Activated naive CD8-positive, alpha-beta T cell (primary cell): ENCODE data around the gene PRIM1.

Experiments
- H3K27ac Mint-ChIP-seq: one replicate; pipeline ENCODE4 v1.8.0; 2021; ENCODE audit warnings: mixed read lengths
- H3K27me3 Mint-ChIP-seq: one replicate; pipeline ENCODE4 v1.8.0; 2021; ENCODE audit warnings: mixed read lengths
- H3K36me3 Mint-ChIP-seq: one replicate; pipeline ENCODE4 v1.8.0; 2021; ENCODE audit warnings: mixed read lengths
- H3K4me1 Mint-ChIP-seq: one replicate; pipeline ENCODE4 v1.8.0; 2021; ENCODE audit warnings: low read depth, mixed read lengths
- H3K4me3 Mint-ChIP-seq: one replicate; pipeline ENCODE4 v1.8.0; 2021; ENCODE audit warnings: mild to moderate bottlenecking, mixed read lengths
- H3K9me3 Mint-ChIP-seq: one replicate; pipeline ENCODE4 v1.8.0; 2021; ENCODE audit warnings: low read depth, mixed read lengths

The PRIM1 gene

GRCh38 chr12:56684745-56685359, 67.3 kb downstream of the PRIM1 start:
- H3K27ac Mint-ChIP-seq, result peak overlapping the region; percentile 94
- no peaks in the 10 kb centered on the region for H3K27me3 Mint-ChIP-seq
- H3K4me3 Mint-ChIP-seq, result peak overlapping the region; percentile 100
- peaks cover 10% of the 10 kb centered on the region for H3K36me3 Mint-ChIP-seq
- no peaks in the 10 kb centered on the region for H3K9me3 Mint-ChIP-seq
- peaks cover 40% of the 10 kb centered on the region for H3K4me1 Mint-ChIP-seq

- H3K9me3 Mint-ChIP-seq, result no peaks in the 10 kb centered on the region
- peak overlapping the region; percentile 100 for H3K4me3 Mint-ChIP-seq
- H3K4me1 Mint-ChIP-seq, result peaks cover 55% of the 10 kb centered on the region
- H3K36me3 Mint-ChIP-seq, result peaks cover 11% of the 10 kb centered on the region
- no peaks in the 10 kb centered on the region for H3K27me3 Mint-ChIP-seq
- H3K27ac Mint-ChIP-seq, result peak overlapping the region; percentile 82
These were observed 69.8 kb downstream of the PRIM1 start for GRCh38 chr12:56682323-56682722.
